ENCODE results near the gene RAE1.

Gene RAE1

GRCh38 chr20:57400231-57400701 is 49.2 kb downstream of the RAE1 start:
- no peak for DNase-seq (ENCODE audit: low spot score)

- no peak for DNase-seq (ENCODE audit: low spot score)
Observed at GRCh38 chr20:57400821-57401564, 49.9 kb downstream of the RAE1 start.

- DNase-seq (ENCODE audit: low spot score) = no peak
Observed at GRCh38 chr20:57401565-57401918, 50.5 kb downstream of the RAE1 start.

- DNase-seq (ENCODE audit: low spot score) = no peak
Observed at GRCh38 chr20:57402206-57403125, 51.4 kb downstream of the RAE1 start.

GRCh38 chr20:57403216-57403615 is 52.2 kb downstream of the RAE1 start:
- no peak for DNase-seq (ENCODE audit: low spot score)

- no peak for DNase-seq (ENCODE audit: low spot score)
Observed at GRCh38 chr20:57404006-57404405, 53.0 kb downstream of the RAE1 start.

- no peak for DNase-seq (ENCODE audit: low spot score)
Observed at GRCh38 chr20:57404419-57405072, 53.5 kb downstream of the RAE1 start.

GRCh38 chr20:57405236-57406016 is 54.4 kb downstream of the RAE1 start:
- DNase-seq (ENCODE audit: low spot score) = no peak

GRCh38 chr20:57407541-57407956 is 56.5 kb downstream of the RAE1 start:
- no peak for DNase-seq (ENCODE audit: low spot score)

- no peak for DNase-seq (ENCODE audit: low spot score)
Observed at GRCh38 chr20:57408131-57408530, 57.1 kb downstream of the RAE1 start.

GRCh38 chr20:57408536-57409233 is 57.6 kb downstream of the RAE1 start:
- DNase-seq (ENCODE audit: low spot score) = peak; percentile 41

- DNase-seq (ENCODE audit: low spot score) = peak; percentile 69
Observed at GRCh38 chr20:57409316-57409671, 58.2 kb downstream of the RAE1 start.

GRCh38 chr20:57409672-57410397 is 58.8 kb downstream of the RAE1 start:
- DNase-seq (ENCODE audit: low spot score) = peak; percentile 96

GRCh38 chr20:57410398-57410920 is 59.4 kb downstream of the RAE1 start:
- peak; percentile 76 for DNase-seq (ENCODE audit: low spot score)

GRCh38 chr20:57410924-57411323 is 59.9 kb downstream of the RAE1 start:
- DNase-seq (ENCODE audit: low spot score) = no peak

- no peak for DNase-seq (ENCODE audit: low spot score)
Observed at GRCh38 chr20:57411406-57412283, 60.6 kb downstream of the RAE1 start.

GRCh38 chr20:57412347-57413029 is 61.4 kb downstream of the RAE1 start:
- peak; percentile 61 for DNase-seq (ENCODE audit: low spot score)

- DNase-seq (ENCODE audit: low spot score) = no peak
Observed at GRCh38 chr20:57413986-57414385, 62.9 kb downstream of the RAE1 start.

All from hematopoietic multipotent progenitor cell treated with erythropoietin and hydrocortisone succinate and interleukin-3 and kit ligand, for 15 days (in vitro differentiated cells).